SU-DHL-6 (cell line): Measurements from ENCODE around the gene ZNF804A.

Experiments
- H2AFZ ChIP-seq: fragments of 200-600 bp; sonication (generic); 2 replicates; pipeline ENCODE4 v1.6.1; 2014; ENCODE audit warnings: low read depth, mild to moderate bottlenecking, moderate library complexity, mixed read lengths, antibody characterized with exemption, low read length; ENCODE audit not compliant: severe bottlenecking
- H3F3A ChIP-seq: fragments of 200-600 bp; shearing (Covaris generic); 2 replicates; pipeline ENCODE4 v1.6.0; 2016; ENCODE audit warnings: antibody characterized with exemption, mild to moderate bottlenecking; ENCODE audit not compliant: insufficient read depth
- H3K27ac ChIP-seq: fragments of 200-600 bp; sonication (generic); 2 replicates; pipeline ENCODE4 v1.5.1; 2016; ENCODE audit warnings: low read depth, mild to moderate bottlenecking, low read length, moderate library complexity, mixed read lengths
- H3K27me3 ChIP-seq: fragments of 200-600 bp; sonication (generic), shearing (Covaris generic); 2 replicates; pipeline ENCODE4 v1.6.0; 2014; ENCODE audit warnings: mild to moderate bottlenecking, low read length
- H3K36me3 ChIP-seq: fragments of 200-600 bp; sonication (generic); 2 replicates; pipeline ENCODE4 v1.6.1; 2014; ENCODE audit warnings: mild to moderate bottlenecking, low read length, mixed read lengths
- H3K4me2 ChIP-seq: fragments of 300-600, 200-600 bp; shearing (Covaris generic), sonication (generic); 2 replicates; pipeline ENCODE4 v1.6.0; 2014; ENCODE audit warnings: low read length, low read depth, mild to moderate bottlenecking; ENCODE audit not compliant: poor library complexity, severe bottlenecking
- H3K4me3 ChIP-seq: fragments of 200-600 bp; sonication (generic); 2 replicates; pipeline ENCODE4 v1.5.1; 2014; ENCODE audit warnings: antibody characterized with exemption, low read length, mild to moderate bottlenecking, mixed read lengths; ENCODE audit not compliant: insufficient read depth, poor library complexity, severe bottlenecking
- H3K79me2 ChIP-seq: fragments of 200-600 bp; sonication (generic); 2 replicates; pipeline ENCODE4 v1.6.1; 2014; ENCODE audit warnings: mild to moderate bottlenecking, low read length, moderate library complexity; ENCODE audit not compliant: insufficient read depth
- H3K9ac ChIP-seq: fragments of 200-600 bp; sonication (generic); 2 replicates; pipeline ENCODE4 v1.7.0; 2014; ENCODE audit warnings: mild to moderate bottlenecking, low read length
- H3K9me2 ChIP-seq: fragments of 200-600 bp; sonication (generic); replicated peaks from 2 replicates; pipeline ENCODE4 v1.6.1; 2014; ENCODE audit warnings: low read length; ENCODE audit not compliant: insufficient read depth
- H3K9me3 ChIP-seq: fragments of 200-600 bp; sonication (generic); 2 replicates; pipeline ENCODE4 v1.6.1; 2014; ENCODE audit warnings: low read length, mixed read lengths; ENCODE audit not compliant: insufficient read depth
- H4K20me1 ChIP-seq: fragments of 200-600 bp; sonication (generic); 2 replicates; pipeline ENCODE4 v1.6.1; 2014; ENCODE audit warnings: low read depth, mild to moderate bottlenecking, antibody characterized with exemption, low read length, moderate library complexity, mixed read lengths
- CTCF ChIP-seq: fragments of 200-600 bp; sonication (generic); IDR thresholded peaks from one replicate; pipeline ENCODE4 v1.5.1; 2017; ENCODE audit warnings: antibody characterized with exemption, mild to moderate bottlenecking, low read length, moderate library complexity; ENCODE audit not compliant: insufficient read depth, poor library complexity, severe bottlenecking
- EZH2phosphoT487 ChIP-seq: fragments of 200-600 bp; sonication (generic), shearing (Covaris generic); conservative IDR thresholded peaks from 2 replicates; pipeline ENCODE4 v1.6.1; 2018; ENCODE audit warnings: mild to moderate bottlenecking, antibody characterized with exemption, low read length, moderate library complexity, mixed read lengths

The ZNF804A gene

GRCh38 chr2:184554736-184555135 is 43.6 kb upstream of the ZNF804A start:
- H3K27me3 ChIP-seq, result no peaks in the 10 kb centered on the region
- no peaks in the 10 kb centered on the region for H3K79me2 ChIP-seq
- no peak overlapping the region for H3K9ac ChIP-seq
- H3K27ac ChIP-seq, result no peak overlapping the region
- no peaks in the 10 kb centered on the region for H4K20me1 ChIP-seq
- H3F3A ChIP-seq, result no peaks in the 10 kb centered on the region
- no peaks in the 10 kb centered on the region for H3K9me3 ChIP-seq
- TF ChIP-seq CTCF (no peak), EZH2phosphoT487 (no peak)
- no peak overlapping the region for H3K4me2 ChIP-seq
- no peaks in the 10 kb centered on the region for H3K36me3 ChIP-seq
- H3K4me3 ChIP-seq, result no peak overlapping the region
- no peak overlapping the region for H2AFZ ChIP-seq
- no peaks in the 10 kb centered on the region for H3K9me2 ChIP-seq

GRCh38 chr2:184555352-184555751 is 43.0 kb upstream of the ZNF804A start:
- Histone ChIP-seq H3K4me3 (no peak overlapping the region), H3K27me3 (no peaks in the 10 kb centered on the region), H3K9me2 (no peaks in the 10 kb centered on the region), H3K9me3 (no peaks in the 10 kb centered on the region), H4K20me1 (no peaks in the 10 kb centered on the region), H3K9ac (no peak overlapping the region), H3K4me2 (no peak overlapping the region), H3K79me2 (no peaks in the 10 kb centered on the region), H3K36me3 (no peaks in the 10 kb centered on the region), H2AFZ (no peak overlapping the region), H3K27ac (no peak overlapping the region), H3F3A (no peaks in the 10 kb centered on the region)
- TF ChIP-seq EZH2phosphoT487 (no peak), CTCF (no peak)

- H3K4me3 ChIP-seq, result no peak overlapping the region
- no peak overlapping the region for H3K4me2 ChIP-seq
- H3K36me3 ChIP-seq, result no peaks in the 10 kb centered on the region
- no peak overlapping the region for H3K9ac ChIP-seq
- H3K9me3 ChIP-seq, result no peaks in the 10 kb centered on the region
- no peak overlapping the region for H3K27ac ChIP-seq
- H3K9me2 ChIP-seq, result no peaks in the 10 kb centered on the region
- TF ChIP-seq EZH2phosphoT487, result no peak
- no peak for TF ChIP-seq CTCF
- H4K20me1 ChIP-seq, result no peaks in the 10 kb centered on the region
- no peak overlapping the region for H2AFZ ChIP-seq
- no peaks in the 10 kb centered on the region for H3K79me2 ChIP-seq
- no peaks in the 10 kb centered on the region for H3K27me3 ChIP-seq
- H3F3A ChIP-seq, result no peaks in the 10 kb centered on the region
Measured at GRCh38 chr2:184556639-184557038, 41.7 kb upstream of the ZNF804A start.
